Sigmoid colon (tissue), 4 donors: ENCODE measurements around the gene AKAP7.

ENCODE experiments used
- CTCF ChIP-seq, 4 experiments: fragments of 450-650 bp in 3 of 4; fragments of 200-600 bp in 1 of 4; IDR thresholded peaks; one replicate each; pipeline ENCODE4 v1.5.1; 2016 to 2019; ENCODE audit warnings: antibody characterized with exemption in 4 of 4, mild to moderate bottlenecking in 3 of 4, moderate library complexity in 2 of 4
- POLR2A ChIP-seq, 2 donors: fragments of 450-650 bp; IDR thresholded peaks; one replicate each; pipeline ENCODE4 v1.6.1; 2016; ENCODE audit warnings: antibody characterized with exemption in 2 of 2, mild to moderate bottlenecking in 2 of 2, moderate library complexity in 2 of 2
- POLR2AphosphoS5 ChIP-seq, 4 donors: sonication (generic); formaldehyde crosslinking; IDR thresholded peaks; one replicate each; pipeline ENCODE4 v1.6.1; 2017; ENCODE audit warnings: antibody characterized with exemption in 4 of 4

GRCh38 chr6:131173680-131174079, 38.4 kb downstream of the AKAP7 start:
- TF ChIP-seq CTCF (IDR thresholded peaks at IDR 0.05) (no peak), POLR2AphosphoS5 (IDR thresholded peaks at IDR 0.05) (no peak), POLR2A (IDR thresholded peaks at IDR 0.05) (no peak)
